HEK293 (cell line): ENCODE measurements around the gene COP1.

Experiments
- CTCF ChIA-PET: fragments of 350-600 bp; formaldehyde crosslinking; extraction: SDS; loops from one replicate; lab custom pipeline; 2021; ENCODE audit warnings: antibody characterized with exemption; lab: Yijun Ruan, JAX
- POLR2A ChIA-PET: fragments of 300-600 bp; formaldehyde crosslinking; extraction: SDS; loops from one replicate; lab custom pipeline; 2020; ENCODE audit warnings: antibody characterized with exemption, inconsistent platforms; lab: Yijun Ruan, JAX
- H3K27ac ChIP-seq: fragments of 200-500 bp; sonication (Bioruptor generic); 2 replicates; pipeline ENCODE4 v1.5.1; 2014; ENCODE audit warnings: low read depth, low read length, control low read depth, inconsistent platforms; ENCODE audit errors: extremely low read depth
- H3K36me3 ChIP-seq, 2 experiments: fragments of 200-500 bp in 1 of 2; sonication (Bioruptor generic) in 1 of 2; 1 replicate in 1 of 2; 2 replicates in 1 of 2; pipeline ENCODE4 v1.5.1; 2014 to 2017; ENCODE audit warnings: inconsistent platforms in 2 of 2, low read length in 2 of 2; ENCODE audit not compliant: control insufficient read depth in 2 of 2, insufficient read depth in 1 of 2
- H3K4me1 ChIP-seq: fragments of 200-500 bp; sonication (Bioruptor generic); 2 replicates; pipeline ENCODE4 v1.5.1; 2014; ENCODE audit warnings: mild to moderate bottlenecking, low read length, inconsistent platforms; ENCODE audit not compliant: control insufficient read depth, insufficient read depth
- H3K4me3 ChIP-seq: 2 replicates; pipeline ENCODE4 v1.5.1; 2011; ENCODE audit warnings: low read depth, mild to moderate bottlenecking, control low read depth, low read length, moderate library complexity
- H3K9me3 ChIP-seq: fragments of 200-500 bp; sonication (Bioruptor generic); 2 replicates; pipeline ENCODE4 v1.5.1; 2014; ENCODE audit warnings: low read depth, low read length, inconsistent platforms; ENCODE audit not compliant: control insufficient read depth, insufficient read depth
- GFI1B ChIP-seq: fragments of 450-650 bp; formaldehyde crosslinking; IDR thresholded peaks from 2 replicates; pipeline ENCODE4 v1.5.1; 2016; ENCODE audit warnings: missing biosample characterization, missing genetic modification characterization
- KLF9 ChIP-seq: fragments of 450-650 bp; formaldehyde crosslinking; IDR thresholded peaks from 2 replicates; pipeline ENCODE4 v1.5.1; 2016; ENCODE audit warnings: missing biosample characterization, missing genetic modification characterization, low read depth
- RBAK ChIP-seq: fragments of 450-650 bp; formaldehyde crosslinking; IDR thresholded peaks from 2 replicates; pipeline ENCODE4 v1.5.1; 2016; ENCODE audit warnings: missing biosample characterization, missing genetic modification characterization
- ZNF169 ChIP-seq: fragments of 450-650 bp; formaldehyde crosslinking; IDR thresholded peaks from 2 replicates; pipeline ENCODE4 v1.5.1; 2016; ENCODE audit warnings: missing biosample characterization, missing genetic modification characterization
- ZNF214 ChIP-seq: fragments of 450-650 bp; formaldehyde crosslinking; IDR thresholded peaks from 2 replicates; pipeline ENCODE4 v1.5.1; 2017; ENCODE audit warnings: missing biosample characterization, mild to moderate bottlenecking, missing genetic modification characterization, borderline replicate concordance
- ZNF366 ChIP-seq: fragments of 450-650 bp; formaldehyde crosslinking; conservative IDR thresholded peaks from 2 replicates; pipeline ENCODE4 v1.5.1; 2016; ENCODE audit warnings: missing biosample characterization, missing genetic modification characterization
- ZNF426 ChIP-seq: fragments of 450-650 bp; formaldehyde crosslinking; IDR thresholded peaks from 2 replicates; pipeline ENCODE4 v1.5.1; 2017; ENCODE audit warnings: missing biosample characterization, missing genetic modification characterization, mild to moderate bottlenecking, inconsistent platforms, moderate library complexity
- ZNF514 ChIP-seq: fragments of 450-650 bp; formaldehyde crosslinking; IDR thresholded peaks from 2 replicates; pipeline ENCODE4 v1.5.1; 2016; ENCODE audit warnings: missing biosample characterization, missing genetic modification characterization
- ZNF544 ChIP-seq: fragments of 450-650 bp; formaldehyde crosslinking; IDR thresholded peaks from 2 replicates; pipeline ENCODE4 v1.5.0; 2017; ENCODE audit warnings: missing biosample characterization, missing genetic modification characterization
- ZNF561 ChIP-seq: fragments of 450-650 bp; IDR thresholded peaks from 2 replicates; pipeline ENCODE4 v1.5.1; 2018; ENCODE audit warnings: missing biosample characterization, missing genetic modification characterization, borderline replicate concordance
- ZNF639 ChIP-seq: fragments of 450-650 bp; formaldehyde crosslinking; IDR thresholded peaks from 2 replicates; pipeline ENCODE4 v1.5.1; 2016; ENCODE audit warnings: missing biosample characterization, missing genetic modification characterization
- ZNF654 ChIP-seq: fragments of 450-650 bp; formaldehyde crosslinking; IDR thresholded peaks from 2 replicates; pipeline ENCODE4 v1.5.1; 2016; ENCODE audit warnings: low read depth, missing biosample characterization, missing genetic modification characterization
- ZNF658 ChIP-seq: fragments of 450-650 bp; formaldehyde crosslinking; IDR thresholded peaks from 2 replicates; pipeline ENCODE4; 2016; ENCODE audit warnings: missing biosample characterization, missing genetic modification characterization
- ZNF701 ChIP-seq: fragments of 450-650 bp; formaldehyde crosslinking; IDR thresholded peaks from 2 replicates; pipeline ENCODE4 v1.5.1; 2016; ENCODE audit warnings: missing biosample characterization, missing genetic modification characterization
- ZNF704 ChIP-seq: fragments of 450-650 bp; formaldehyde crosslinking; IDR thresholded peaks from 2 replicates; pipeline ENCODE4 v1.5.1; 2016; ENCODE audit warnings: missing biosample characterization, missing genetic modification characterization
- ZNF776 ChIP-seq: fragments of 450-650 bp; formaldehyde crosslinking; IDR thresholded peaks from 2 replicates; pipeline ENCODE4 v1.5.0; 2017; ENCODE audit warnings: missing biosample characterization, missing genetic modification characterization, borderline replicate concordance
- ZNF792 ChIP-seq: fragments of 450-650 bp; formaldehyde crosslinking; IDR thresholded peaks from 2 replicates; pipeline ENCODE4 v1.5.1; 2016; ENCODE audit warnings: missing biosample characterization, missing genetic modification characterization
- ZSCAN30 ChIP-seq: fragments of 450-650 bp; IDR thresholded peaks from 2 replicates; pipeline ENCODE4 v1.5.1; 2018; ENCODE audit warnings: missing biosample characterization, mild to moderate bottlenecking, missing genetic modification characterization, moderate library complexity
- TF ChIP-seq, protein P1 (sequence below): fragments of 450-650 bp; formaldehyde crosslinking; IDR thresholded peaks from 2 replicates; pipeline ENCODE4 v1.5.1; 2017; ENCODE audit warnings: missing biosample characterization, missing genetic modification characterization
- TF ChIP-seq, protein P2 (sequence below): fragments of 450-650 bp; formaldehyde crosslinking; IDR thresholded peaks from 2 replicates; pipeline ENCODE4 v1.5.1; 2016; ENCODE audit warnings: missing biosample characterization, missing genetic modification characterization

COP1 gene

GRCh38 chr1:176252191-176252590 lies 45.1 kb upstream of the COP1 start:
- no peaks in the 10 kb centered on the region for H3K4me1 ChIP-seq
- H3K36me3 ChIP-seq: no peaks in the 10 kb centered on the region
- H3K27ac ChIP-seq: no peak overlapping the region
- no peak overlapping the region for H3K4me3 ChIP-seq
- H3K9me3 ChIP-seq: no peaks in the 10 kb centered on the region
- POLR2A ChIA-PET: no interaction called here
- CTCF ChIA-PET: interaction anchor here (1.2 kb wide), 1 partner anchor 92 kb away, joined by 3 read pairs; no protein-coding TSS in a partner anchor
- TF ChIP-seq ZNF792 (tag by site-specific recombination) (no peak), ZNF544 (tag by site-specific recombination) (no peak), ZNF639 (tag by site-specific recombination) (no peak), ZNF776 (tag by site-specific recombination) (no peak), KLF9 (tag by site-specific recombination) (no peak)
- TF ChIP-seq, protein P1, sequence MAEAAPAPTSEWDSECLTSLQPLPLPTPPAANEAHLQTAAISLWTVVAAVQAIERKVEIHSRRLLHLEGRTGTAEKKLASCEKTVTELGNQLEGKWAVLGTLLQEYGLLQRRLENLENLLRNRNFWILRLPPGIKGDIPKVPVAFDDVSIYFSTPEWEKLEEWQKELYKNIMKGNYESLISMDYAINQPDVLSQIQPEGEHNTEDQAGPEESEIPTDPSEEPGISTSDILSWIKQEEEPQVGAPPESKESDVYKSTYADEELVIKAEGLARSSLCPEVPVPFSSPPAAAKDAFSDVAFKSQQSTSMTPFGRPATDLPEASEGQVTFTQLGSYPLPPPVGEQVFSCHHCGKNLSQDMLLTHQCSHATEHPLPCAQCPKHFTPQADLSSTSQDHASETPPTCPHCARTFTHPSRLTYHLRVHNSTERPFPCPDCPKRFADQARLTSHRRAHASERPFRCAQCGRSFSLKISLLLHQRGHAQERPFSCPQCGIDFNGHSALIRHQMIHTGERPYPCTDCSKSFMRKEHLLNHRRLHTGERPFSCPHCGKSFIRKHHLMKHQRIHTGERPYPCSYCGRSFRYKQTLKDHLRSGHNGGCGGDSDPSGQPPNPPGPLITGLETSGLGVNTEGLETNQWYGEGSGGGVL (tag by site-specific recombination): no peak
- TF ChIP-seq, protein P2, sequence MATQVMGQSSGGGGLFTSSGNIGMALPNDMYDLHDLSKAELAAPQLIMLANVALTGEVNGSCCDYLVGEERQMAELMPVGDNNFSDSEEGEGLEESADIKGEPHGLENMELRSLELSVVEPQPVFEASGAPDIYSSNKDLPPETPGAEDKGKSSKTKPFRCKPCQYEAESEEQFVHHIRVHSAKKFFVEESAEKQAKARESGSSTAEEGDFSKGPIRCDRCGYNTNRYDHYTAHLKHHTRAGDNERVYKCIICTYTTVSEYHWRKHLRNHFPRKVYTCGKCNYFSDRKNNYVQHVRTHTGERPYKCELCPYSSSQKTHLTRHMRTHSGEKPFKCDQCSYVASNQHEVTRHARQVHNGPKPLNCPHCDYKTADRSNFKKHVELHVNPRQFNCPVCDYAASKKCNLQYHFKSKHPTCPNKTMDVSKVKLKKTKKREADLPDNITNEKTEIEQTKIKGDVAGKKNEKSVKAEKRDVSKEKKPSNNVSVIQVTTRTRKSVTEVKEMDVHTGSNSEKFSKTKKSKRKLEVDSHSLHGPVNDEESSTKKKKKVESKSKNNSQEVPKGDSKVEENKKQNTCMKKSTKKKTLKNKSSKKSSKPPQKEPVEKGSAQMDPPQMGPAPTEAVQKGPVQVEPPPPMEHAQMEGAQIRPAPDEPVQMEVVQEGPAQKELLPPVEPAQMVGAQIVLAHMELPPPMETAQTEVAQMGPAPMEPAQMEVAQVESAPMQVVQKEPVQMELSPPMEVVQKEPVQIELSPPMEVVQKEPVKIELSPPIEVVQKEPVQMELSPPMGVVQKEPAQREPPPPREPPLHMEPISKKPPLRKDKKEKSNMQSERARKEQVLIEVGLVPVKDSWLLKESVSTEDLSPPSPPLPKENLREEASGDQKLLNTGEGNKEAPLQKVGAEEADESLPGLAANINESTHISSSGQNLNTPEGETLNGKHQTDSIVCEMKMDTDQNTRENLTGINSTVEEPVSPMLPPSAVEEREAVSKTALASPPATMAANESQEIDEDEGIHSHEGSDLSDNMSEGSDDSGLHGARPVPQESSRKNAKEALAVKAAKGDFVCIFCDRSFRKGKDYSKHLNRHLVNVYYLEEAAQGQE (tag by site-specific recombination): no peak

DNA sequence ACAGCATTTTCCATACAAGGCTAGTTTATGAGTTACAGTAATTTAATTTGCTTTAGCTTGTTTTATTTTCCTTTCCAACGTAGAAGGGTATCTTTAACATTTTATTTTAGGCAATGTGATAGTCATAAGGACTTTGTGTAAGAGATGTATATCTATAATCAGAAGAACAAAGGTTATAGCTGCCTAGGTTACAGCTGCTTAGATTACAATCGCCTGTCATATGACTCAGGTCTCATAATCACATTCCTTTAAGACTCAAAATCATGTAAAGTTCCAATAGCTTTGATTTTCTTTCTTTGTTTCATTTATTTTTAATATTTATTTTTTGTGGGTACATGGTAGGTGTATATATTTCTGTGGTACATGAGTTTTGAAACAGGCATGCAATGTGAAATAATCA lies 37.8 kb upstream of the COP1 start:
- TF ChIP-seq ZNF169 (tag by site-specific recombination): no peak
- no peak for TF ChIP-seq RBAK (tag by site-specific recombination)
- no peak for TF ChIP-seq ZNF366 (tag by site-specific recombination)
- TF ChIP-seq GFI1B (tag by site-specific recombination): no peak
- TF ChIP-seq ZNF214 (tag by site-specific recombination): no peak
- Histone ChIP-seq H3K27ac (no peak overlapping the region), H3K4me1 (no peaks in the 10 kb centered on the region), H3K9me3 (no peaks in the 10 kb centered on the region), H3K4me3 (no peak overlapping the region), H3K36me3 (no peaks in the 10 kb centered on the region)
- CTCF ChIA-PET: interaction anchor here (0.6 kb wide), 1 partner anchor 228 kb away, joined by 3 read pairs; no protein-coding TSS in a partner anchor
- POLR2A ChIA-PET: interaction anchor here (1.0 kb wide), 1 partner anchor 37 kb away, joined by 3 read pairs; no protein-coding TSS in a partner anchor

DNA sequence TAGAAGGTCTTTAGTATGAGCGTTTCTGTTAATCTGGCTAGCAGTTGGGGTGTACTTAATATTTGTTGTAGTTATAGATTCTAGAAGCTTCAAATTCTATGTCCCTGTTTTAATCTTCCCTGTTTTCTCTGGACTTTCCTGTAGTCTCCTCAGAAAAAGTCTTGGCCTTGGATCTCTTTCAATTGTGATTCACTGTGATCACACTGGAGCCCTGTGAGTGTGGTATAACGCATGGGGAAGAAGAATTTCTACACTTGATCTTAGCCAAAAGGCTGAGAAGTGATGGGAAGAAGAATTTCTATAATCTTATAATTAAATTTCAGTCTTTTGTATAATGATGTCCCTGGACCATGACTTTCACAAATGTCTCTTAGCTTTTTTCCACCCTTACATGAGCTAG lies 36.7 kb upstream of the COP1 start:
- Histone ChIP-seq H3K4me1 (no peaks in the 10 kb centered on the region), H3K9me3 (no peaks in the 10 kb centered on the region), H3K4me3 (no peak overlapping the region), H3K27ac (no peak overlapping the region), H3K36me3 (no peaks in the 10 kb centered on the region)
- ChIA-PET POLR2A (no interaction called here), CTCF (interaction anchor here (0.6 kb wide), 1 partner anchor 26 kb away, joined by 4 read pairs; no protein-coding TSS in a partner anchor)
- no peak for TF ChIP-seq ZNF426
- TF ChIP-seq, protein P2 (tag by site-specific recombination): no peak
- TF ChIP-seq ZNF658 (tag by site-specific recombination): no peak
- TF ChIP-seq ZSCAN30 (tag by site-specific recombination): no peak
- TF ChIP-seq ZNF654 (tag by site-specific recombination): no peak
- TF ChIP-seq ZNF704 (tag by site-specific recombination): no peak
- TF ChIP-seq ZNF514: no peak
- no peak for TF ChIP-seq ZNF701 (tag by site-specific recombination)
- TF ChIP-seq ZNF561 (tag by site-specific recombination): no peak
